ENCODE results near the gene DGKD.

GRCh38 chr2:233354971-233355574 is 779 bp downstream of the DGKD start:
- TF ChIP-seq POLR2AphosphoS5 (IDR thresholded peaks at IDR 0.05; ENCODE audit: low read depth, low read length) (no peak), REST (IDR thresholded peaks at IDR 0.05; ENCODE audit: insufficient read depth in 1 of 2, low read depth in 2 of 2, low read length in 2 of 2) (no peak), TAF1 (IDR thresholded peaks at IDR 0.05; ENCODE audit: borderline replicate concordance, insufficient read depth, low read length) (no peak), SIN3A (IDR thresholded peaks at IDR 0.05; ENCODE audit: borderline replicate concordance, insufficient read depth, low read length) (no peak)
